ENCODE data around the gene NEMP1.
A peak's percentile ranks its signal among the peaks of the same experiment; 100 is the strongest.
"Not testable (repeated sequence)": the region's sequence is repeated elsewhere in the genome, so short reads cannot be mapped to it uniquely, and the experiment has no call there.

The NEMP1 gene

DNA sequence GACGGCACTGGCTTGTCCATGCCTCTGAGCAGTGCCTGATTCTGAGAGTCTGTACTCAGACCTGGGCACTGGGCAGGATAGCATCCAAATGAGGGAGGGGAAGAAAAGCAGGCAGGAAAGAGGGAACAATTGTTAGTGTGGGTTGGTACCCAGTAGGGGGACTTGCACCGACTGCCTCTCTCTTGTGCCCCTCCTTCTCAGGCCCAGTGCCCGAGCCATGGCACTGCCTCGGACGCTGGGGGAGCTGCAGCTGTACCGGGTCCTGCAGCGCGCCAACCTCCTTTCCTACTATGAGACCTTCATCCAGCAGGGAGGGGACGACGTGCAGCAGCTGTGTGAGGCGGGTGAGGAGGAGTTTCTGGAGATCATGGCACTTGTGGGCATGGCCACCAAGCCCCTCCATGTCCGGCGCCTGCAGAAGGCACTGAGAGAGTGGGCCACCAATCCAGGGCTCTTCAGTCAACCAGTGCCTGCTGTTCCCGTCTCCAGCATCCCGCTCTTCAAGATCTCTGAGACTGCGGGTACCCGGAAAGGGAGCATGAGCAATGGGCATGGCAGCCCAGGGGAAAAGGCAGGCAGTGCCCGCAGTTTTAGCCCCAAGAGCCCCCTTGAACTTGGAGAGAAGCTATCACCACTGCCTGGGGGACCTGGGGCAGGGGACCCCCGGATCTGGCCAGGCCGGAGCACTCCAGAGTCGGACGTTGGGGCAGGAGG is 12.5 kb upstream of the NEMP1 start:
- DNase-seq (ENCODE audit: low read depth): no peak

DNA sequence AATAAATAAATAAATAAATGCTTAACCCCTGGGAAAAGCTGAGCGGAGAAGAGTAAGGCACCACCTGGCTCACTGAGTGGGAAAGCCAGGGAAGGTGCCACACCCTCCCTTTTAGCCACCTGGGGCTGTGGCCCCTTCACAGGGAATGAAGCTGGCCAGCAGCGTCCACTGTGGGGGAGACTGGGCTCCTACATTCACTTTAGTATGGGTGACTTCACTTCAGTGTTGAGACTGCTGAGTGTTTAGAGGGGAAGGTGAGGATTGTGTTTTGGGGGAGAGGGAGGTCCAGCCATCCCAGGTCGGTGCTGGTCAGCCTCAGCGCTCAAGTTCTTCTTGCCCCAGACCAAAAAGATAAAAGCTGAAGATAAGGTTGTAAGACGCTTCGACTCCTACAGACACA is 11.9 kb upstream of the NEMP1 start:
- no peak for DNase-seq (ENCODE audit: low read depth)

DNA sequence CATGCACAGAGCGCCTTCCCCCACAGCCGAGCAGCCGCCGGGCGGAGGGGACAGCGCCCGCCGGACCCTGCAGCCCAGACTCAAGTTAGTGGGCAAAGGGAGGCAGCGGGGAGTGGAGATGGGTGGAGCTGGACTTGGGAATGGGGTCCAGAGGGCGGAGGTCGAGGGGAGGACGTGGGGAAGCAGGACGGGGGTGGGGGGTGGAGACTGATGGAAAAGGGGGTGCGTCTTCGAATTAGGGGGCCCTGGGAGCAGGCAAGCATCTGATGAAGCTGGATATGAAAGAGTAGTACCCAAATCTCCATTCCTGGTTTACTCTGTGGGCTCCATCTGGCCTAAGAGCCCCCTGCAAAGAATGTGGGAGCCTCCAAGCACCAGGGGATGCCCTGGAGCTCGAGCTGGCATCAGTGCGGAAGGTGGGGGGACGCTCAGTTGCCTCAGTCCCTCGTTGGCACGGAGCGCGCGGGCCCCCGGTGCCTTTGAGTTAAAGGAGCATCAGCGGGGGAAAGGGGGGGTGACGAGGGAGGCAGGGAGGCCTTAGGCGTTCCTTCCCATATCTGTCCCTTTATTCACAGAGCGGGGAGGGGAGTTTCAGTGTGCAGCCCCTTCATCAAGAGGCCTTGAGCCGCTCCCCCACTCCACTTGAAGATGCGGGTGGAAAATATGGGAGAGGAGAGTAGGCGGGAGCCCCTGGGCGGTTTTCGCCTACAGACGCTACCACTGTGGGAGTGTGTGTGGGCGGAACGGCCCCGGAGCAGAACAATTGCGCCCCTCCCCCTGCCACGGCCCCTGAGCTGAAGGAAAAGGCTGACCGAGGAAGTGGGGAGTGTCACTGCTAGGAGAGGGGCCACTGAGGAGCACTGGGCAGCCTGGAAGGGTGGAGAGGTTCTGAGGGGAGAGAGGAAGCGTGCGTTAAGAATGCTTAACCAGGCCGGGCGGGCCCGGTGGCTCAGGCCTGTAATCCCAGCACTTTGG is 11.0 kb upstream of the NEMP1 start:
- DNase-seq (ENCODE audit: low read depth): peak; percentile 31

DNA sequence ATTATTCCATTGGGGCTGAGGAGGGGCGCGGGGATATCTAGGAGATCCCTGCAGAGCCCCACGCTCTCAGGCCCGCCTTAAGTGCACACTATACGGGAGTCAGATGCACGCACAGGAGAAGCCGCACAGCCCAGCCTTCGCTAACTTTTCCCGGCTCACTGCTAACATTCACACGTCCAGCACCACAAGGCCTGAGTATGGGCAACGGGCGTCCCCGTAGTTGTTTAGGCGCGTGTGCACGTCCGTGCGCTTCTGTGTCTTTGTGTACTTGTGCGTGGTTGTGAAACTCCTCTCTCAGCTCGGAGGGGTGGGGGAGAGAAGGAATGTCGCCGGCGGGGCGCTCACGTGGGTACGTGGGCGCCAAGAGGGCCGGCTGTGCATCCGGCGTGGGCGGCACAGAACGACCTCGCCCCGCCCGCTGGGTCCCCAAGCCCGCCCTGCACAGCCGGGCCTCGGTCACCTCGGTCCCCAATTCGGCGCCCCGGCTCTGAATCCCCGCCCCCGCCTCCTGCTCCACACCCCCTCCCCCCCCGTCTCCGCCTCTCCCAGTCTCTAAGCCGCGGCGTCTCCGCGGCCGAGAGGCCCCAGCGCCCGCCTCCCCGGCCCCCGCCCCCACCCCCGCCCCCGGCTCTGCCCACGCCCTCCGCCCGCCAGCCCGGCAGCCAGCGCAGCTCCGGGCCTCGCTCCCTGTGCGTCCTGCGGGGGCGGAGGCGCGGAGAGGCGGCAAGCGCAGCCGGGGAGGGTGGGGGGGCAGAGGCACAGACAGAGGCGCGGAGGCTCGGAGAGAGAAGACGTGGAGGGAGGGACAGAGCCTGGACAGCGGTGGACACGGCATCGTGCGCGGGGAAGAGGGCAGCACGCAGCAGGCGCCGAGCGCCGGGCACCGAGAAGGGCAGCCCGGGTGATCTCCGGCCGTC is 10.0 kb upstream of the NEMP1 start, which contains the start of gene NAB2:
Gene NAB2 (plus strand): TSS at position 761 of the 917 bp plus-strand sequence. CDS start 158 bp downstream, outside the sequence.
- peak; percentile 73 for DNase-seq (ENCODE audit: low read depth)

DNA sequence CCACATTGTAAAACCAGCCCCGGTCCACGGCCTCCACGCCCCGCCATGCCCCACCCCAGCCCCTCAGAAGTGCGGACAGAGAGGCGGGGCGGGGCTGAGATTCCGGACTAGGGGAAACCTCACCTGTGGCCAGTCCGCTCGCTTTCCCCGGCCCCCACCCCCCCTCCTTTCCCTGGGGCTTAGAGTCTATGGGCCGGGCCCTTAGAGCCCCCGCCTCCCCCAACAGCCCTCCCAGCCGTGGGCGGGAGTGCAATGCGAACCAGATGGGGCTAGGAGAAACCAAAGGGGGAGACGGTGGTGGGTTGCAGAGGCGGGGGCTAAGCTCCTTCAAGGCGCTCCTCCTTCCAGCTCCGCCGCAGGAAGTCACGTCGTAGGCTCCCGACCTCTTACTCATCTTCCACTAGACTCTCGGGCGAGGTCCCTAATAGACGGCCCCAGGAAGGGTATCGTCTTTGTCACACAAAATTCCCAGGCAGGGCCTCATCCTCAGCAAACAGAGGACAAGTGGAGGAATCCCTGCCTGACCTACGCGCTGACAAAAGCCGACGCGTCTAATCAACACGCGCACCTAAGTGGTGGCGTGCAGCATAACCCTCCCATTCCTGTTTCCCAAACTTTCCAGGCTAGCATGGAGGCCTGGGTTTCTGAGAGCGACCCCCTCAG is 9.2 kb upstream of the NEMP1 start:
- DNase-seq (ENCODE audit: low read depth): peak; percentile 87

DNA sequence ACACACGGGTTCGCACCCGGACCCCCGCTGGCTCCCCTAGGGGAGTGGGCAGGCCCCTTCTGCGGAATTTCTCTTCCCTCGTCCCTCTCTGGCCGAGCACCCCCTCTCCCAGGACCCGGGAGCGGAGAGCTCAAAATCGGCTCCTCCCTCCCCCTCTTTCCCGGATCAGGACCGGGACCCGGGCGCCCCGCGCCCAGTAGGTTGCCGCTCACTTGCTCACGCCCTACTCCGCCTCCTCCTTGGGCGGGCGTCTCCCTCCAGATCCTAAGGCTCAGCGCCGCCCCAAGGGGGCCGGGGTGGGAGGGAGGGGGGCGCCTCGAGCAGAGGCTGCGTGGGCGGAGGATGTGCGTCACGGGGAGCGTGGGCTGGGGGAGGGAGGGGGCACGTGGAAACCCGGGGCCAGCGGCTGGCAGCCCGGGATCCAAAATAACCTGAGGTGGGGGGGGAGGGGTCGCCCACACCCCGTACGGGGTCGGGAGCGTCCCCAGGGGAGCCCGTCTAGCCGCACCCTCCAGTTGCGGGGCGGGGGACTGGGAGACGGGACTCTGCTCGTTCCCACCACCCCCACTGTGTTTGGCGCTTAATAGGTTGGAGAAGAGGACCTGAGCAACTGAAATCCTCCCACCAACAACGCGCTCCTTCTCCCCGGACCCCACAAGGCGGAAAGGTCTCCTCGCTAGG is 8.6 kb upstream of the NEMP1 start:
- DNase-seq (ENCODE audit: low read depth): peak; percentile 52

DNA sequence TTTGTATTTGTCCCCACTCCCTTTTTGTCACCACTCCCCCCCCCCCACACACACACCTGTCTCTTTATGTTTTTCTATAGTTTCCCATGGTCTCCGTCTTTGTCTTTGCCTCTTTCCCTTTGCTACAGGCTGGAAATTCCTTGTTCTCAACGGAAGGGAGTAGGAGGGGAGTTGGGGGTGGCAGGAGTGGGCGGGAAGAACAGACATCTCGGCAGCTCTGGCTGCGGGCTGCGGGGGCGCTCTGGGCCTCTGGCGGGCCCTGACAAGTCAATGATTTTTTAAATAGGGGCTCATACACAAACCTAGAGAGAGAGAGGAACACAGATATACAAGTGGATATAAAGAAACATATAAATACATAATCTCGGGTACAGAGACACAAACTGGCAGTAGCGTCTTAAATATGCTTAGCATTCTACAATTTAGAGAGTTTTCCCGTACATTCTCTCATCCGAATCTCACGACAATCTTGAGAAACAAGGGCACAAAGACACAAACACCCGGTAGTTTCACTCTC is 8.0 kb upstream of the NEMP1 start:
- DNase-seq (ENCODE audit: low read depth): peak; percentile 35

DNA sequence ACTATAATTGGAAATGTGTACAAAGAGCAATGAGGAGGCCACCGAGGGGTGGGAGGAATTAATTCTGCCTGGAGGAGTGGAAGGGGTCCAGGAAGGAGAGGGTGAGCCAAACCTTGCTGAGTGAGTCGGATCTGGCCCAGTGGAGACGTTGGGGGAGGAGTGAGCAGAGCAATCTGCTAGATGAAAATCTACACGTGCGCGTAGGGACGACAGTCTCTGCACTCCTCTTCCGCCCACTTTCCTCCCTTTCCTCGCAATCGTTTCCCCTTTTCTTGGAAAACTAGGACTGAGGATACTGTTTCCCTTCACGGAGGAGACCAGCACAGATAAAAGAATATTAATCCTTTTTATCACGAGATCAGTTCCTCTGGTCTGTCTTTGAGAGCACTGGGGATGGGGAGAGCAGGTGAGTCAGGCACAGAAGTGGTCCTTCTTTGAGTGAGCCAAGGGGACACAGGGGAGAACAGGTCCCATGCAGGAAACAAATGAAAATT is 7.5 kb upstream of the NEMP1 start:
- DNase-seq (ENCODE audit: low read depth): no peak

DNA sequence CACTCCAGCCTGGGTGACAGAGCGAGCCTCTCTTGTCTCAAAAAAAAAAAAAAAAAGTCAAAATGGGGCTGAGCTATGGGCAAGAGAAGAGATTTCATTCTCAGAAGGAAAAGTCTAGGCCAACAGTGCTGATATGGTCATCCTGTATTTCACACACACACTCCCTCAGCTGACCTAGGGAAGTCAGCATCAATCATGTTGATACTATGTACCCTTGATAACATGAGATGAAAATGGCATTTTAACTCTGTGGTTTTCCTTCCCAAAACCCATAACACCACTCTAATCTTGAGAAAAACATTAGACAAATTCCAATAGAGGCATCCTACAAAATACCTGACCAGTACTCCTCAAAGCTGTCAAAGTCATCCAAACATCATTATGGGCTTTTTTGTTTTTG is 2.3 kb upstream of the NEMP1 start:
- DNase-seq (ENCODE audit: low read depth): no peak

DNA sequence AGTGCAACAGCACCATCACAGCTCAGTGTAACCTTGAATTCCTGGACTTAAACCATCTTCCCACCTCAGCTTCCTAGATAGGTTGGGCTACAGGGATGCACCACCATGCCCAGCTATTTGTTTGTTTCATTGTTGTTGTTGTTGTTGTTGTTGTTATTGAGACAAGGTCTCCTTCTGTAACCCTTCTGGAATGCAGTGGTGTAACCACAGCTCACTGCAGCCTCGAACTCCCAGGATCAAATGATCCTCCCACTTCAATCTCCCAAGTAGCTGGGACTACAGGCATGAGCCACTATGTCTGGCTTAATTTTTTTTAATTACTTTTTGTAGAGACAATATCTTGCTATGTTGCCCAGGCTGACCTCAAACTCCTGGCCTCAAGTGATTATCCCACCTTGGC is 1.2 kb upstream of the NEMP1 start:
- DNase-seq (ENCODE audit: low read depth): no peak

DNA sequence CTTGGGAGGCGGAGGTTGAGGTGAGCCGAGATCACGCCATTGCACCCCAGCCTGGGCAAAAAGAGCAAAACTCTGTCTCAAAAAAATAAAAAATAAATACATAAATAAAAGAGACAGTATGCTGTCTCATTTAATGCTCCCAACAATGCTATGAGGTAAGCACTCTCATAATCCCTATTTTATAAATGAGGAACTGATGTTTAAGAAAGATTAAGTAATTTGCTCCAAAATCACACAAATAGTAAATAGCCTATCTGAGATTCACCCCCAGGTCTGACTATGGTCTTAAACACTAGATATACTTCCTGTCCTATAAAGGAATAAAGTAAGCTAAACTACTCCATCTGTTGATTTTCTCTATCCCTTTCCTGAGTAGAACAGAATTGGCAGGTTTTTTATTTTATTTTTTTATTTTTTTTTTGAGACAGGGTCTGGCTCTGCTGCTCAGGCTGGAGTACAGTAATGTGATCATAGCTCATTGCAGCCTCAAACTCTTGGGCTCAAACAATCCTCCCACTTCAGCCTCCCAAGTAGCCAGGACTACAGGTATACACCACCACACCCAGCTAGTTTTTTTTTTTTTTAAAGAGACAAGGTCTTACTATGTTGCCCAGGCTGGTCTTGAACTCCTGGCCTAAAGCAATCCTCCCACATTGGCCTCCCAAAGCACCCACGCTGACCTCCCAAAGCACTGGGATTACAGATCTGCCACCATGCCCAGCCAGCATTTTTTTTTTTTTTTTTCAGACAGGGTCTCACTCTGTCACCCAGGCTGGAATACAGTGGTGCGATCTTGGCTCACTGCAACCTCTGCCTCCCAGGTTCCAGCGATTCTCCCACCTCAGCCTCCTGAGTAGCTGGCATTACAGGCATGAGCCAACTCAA is 4.8 kb downstream of the NEMP1 start:
- not testable (repeated sequence) for DNase-seq (ENCODE audit: low read depth)

DNA sequence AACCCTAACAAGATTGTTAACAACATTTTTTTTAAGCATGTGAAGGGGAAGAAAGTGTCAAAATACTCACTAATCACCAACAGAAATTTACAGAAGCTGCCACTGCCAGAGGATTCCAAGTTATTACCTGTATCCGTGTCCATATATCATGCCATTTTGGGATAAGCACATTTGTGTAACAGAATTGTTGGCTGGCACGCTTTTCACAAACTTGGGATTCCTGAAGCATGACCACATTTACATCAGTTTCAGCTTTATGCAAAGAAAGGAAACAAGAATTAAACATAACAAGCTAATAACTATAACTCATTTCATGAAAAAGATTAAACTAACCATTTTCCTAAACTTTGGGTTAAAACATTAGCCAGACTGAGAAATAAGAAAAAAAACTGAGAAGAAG is 5.9 kb downstream of the NEMP1 start:
- no peak for DNase-seq (ENCODE audit: low read depth)

DNA sequence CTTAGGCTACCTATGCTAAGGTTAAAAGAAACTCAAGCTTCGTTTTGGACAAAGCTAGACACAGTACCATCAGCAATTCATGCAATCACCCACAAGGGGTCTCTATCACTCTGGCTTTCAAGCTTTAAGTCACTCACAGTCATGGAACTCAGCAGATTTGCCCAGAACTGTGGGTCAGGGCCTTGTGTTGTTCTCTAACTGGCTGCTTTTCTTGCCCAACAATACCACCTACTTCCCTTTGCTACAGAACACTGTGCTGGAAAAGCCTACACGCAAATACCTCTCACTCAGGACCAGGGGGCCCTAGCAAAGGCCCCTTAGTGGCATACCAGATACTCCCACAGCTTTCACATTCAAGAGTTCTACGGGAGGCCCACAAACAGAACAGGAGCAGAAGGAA is 9.1 kb downstream of the NEMP1 start:
- peak; percentile 33 for DNase-seq (ENCODE audit: low read depth)

DNA sequence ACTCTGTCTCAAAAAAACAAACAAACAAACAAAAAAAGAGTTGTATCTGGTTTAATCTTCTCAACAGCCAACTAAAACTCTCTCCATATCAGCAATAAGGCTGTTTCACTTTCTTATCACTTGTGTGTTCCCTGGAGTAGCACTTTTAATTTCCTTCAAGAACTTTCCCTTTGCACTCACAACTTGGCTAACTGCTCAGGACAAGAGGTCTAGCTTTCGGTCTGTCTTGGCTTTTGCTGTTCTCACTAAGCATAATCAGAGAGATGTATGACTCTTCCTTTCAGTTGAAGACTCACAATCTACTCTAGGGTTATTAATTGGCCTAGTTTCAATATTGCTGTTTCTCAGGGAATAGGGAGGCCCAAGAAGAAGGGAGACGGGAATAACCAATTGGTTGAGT is 12.3 kb downstream of the NEMP1 start:
- DNase-seq (ENCODE audit: low read depth): no peak

DNA sequence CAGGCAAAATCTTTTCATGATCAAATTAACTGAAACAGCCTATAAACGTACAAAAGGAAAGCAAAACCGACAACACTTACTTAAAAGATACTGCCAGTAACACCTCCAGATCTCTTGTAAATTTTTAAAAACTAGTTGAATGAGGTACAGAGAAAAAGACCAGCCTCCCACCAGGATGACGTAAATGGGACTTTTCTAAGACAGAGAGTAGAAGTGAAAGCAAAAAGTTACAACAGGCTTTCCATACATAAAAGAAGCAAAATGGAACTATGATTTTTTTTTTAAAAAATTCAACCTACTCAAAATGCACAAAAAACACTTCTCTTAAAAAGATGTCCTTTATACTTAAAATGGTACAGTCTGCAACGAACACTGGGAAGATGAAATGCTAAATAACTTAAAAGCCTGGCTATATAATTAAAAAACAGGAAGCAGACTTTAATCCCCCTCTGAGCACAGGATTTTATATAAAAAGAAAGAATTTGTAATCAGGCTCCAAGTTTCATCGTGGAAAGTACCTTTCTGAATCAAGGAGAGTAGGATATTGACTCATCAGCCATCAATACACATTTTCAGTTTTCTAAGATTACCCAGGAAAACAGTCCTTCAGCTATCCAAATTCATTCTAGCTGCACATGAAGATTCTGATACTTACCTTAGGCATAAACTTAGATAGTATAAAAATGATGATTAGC is 14.5 kb downstream of the NEMP1 start:
- no peak for DNase-seq (ENCODE audit: low read depth)

DNA sequence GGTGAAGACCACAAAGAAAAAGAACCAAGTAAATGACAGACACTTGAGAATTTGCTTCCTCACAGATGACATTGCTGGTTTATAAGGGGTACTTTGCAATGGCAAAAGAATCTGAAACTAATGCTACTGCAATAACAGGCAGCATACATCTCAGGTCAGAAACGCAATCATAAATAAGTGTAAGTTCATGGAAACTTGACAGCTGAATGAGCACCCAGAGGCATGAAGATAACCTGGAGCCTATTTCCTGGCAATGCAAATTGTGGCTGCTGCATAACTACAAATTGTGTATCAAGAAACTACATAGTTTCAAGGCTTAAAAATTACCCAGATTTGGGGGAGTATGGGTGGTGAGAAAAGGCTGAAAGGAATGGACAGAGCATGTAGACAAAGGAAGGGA is 20.1 kb downstream of the NEMP1 start:
- no peak for DNase-seq (ENCODE audit: low read depth)

DNA sequence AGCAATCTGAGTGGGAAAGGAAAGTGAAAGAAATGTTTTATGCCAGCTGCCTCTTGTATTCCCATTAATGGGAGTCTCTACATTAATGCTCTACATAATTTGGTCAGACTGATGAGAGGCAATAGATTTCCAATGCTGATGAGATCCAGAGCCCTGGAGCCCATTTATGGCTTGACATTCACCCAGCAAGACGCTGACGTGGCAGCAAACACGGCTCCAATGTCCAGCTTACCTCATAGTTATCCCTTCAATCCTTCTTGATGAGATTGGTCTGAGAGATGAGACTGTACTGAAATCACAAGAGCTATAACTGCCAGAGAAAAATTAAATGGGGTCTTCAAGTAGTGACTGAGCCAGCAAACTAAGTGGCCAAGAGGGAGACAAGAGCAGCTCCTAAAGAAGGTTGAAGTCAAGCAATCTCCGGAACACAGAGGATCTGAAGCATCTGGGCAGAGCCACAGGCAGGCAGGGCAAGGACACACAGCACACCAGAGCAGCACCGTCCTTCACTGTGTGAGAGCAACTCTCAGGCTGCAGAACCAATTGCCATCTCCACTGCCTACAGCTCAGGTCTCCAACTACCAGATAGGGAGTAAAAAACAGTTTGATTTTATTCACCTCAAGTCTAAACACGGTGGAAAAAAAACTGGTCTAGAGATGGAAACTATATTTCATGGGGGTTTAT is 21.4 kb downstream of the NEMP1 start:
- no peak for DNase-seq (ENCODE audit: low read depth)

DNA sequence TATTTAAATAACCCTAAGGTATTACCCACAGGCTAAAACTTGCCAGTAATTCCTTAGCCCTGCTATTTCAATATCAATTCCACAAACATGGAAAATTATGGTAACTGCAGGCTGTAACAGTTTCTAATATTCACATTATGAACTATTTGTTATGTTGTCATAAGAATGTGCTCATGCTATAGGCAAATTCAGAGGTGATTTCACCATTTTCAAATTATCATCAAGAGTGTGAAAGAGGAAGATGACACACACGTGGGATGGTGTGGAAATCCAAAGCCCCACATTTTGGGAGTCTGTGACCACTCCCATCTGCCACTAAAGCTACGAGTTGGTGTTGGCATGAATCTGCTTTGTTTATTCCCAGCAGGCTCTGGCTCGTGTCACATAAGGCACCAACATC is 22.8 kb downstream of the NEMP1 start:
- no peak for DNase-seq (ENCODE audit: low read depth)
